Measurements from ENCODE around the gene ASCL5.
"Not testable (repeated sequence)": the region's sequence is repeated elsewhere in the genome, so short reads cannot be mapped to it uniquely, and the experiment has no call there.

ASCL5 gene

DNA sequence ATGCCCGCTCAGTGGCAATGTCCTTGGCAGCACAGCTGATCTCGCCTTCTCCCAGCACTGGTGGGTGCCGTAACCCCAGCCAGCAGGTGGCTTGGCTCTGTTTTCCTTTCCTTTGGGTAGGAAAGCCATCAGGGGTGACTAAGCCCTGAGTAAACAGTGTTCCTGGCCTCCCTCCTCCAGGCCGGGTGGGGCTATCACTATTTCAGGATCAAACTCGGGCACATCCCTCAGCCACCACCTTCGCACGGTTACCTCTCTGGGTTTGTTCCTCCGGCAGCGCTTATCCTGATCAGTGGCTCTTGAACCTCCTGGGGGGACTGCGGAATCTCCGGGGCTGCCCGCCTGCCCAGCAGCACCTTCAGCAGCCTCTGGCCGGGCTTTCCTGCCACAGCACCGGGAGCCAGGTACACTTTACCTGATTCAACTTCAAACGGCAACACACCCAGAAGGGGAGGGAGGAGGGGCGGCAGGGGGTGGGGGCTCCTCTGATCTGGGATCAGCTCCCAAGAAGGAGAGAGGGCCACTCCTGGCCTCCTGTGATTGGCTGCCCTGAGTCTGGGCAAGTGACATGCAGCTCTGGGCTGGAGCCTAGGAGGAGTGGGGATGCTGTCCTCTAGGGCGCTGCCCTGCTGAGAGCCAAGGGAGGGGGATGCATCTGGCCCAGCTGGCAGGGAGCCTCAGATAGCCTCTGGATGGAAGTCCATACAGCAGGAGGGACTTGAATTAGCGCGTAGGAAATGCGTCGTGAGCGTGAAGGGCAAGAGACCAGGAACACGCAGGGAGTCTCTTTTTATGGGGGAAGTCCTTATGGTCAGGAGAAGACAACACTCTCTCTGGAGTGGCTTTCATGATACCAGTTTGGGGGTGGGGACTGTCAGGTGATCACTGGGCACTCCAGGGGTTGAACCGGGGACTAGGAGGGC lies at the start of gene ASCL5:
Gene ASCL5 (minus strand): TSS at position 353 of the 923 bp plus-strand sequence. CDS start 11,812 bp downstream, outside the sequence.
- no peak for DNase-seq

- no peak for DNase-seq
Measured at GRCh38 chr1:201175820-201176500, 49.0 kb upstream of the ASCL5 start.

GRCh38 chr1:201173736-201174135 lies 46.8 kb upstream of the ASCL5 start:
- no peak for DNase-seq

DNA sequence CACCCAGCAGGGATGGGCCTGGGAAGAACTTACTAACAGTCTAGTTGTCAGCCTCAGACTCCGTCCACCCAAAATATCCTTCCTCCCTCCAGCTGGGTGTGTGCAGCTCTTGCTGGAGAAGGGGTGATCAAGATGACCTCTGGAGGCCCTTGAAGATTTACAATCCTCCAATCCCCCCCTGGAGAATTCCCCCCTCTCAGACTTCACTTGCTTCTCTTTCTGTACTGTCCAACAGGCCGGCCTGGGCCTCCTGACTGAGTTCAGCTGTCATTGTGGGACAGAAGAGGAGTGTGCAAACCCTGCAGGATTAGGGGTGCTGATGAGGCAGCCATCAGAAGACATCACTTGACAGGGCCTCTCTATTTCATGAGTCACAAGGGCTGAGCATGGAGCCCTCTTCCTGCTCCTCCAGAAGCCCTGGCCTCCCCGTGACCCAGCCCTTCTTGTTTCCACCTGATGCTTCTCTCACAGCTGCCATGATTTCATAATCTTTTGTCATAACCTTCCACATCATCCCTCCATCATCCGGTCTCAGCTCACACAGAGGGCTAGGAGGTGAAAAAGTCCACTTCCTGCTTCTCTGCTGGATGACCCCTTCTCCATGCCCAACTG lies 46.1 kb upstream of the ASCL5 start:
- DNase-seq = no peak

GRCh38 chr1:201172326-201172725 lies 45.3 kb upstream of the ASCL5 start:
- no peak for DNase-seq

DNA sequence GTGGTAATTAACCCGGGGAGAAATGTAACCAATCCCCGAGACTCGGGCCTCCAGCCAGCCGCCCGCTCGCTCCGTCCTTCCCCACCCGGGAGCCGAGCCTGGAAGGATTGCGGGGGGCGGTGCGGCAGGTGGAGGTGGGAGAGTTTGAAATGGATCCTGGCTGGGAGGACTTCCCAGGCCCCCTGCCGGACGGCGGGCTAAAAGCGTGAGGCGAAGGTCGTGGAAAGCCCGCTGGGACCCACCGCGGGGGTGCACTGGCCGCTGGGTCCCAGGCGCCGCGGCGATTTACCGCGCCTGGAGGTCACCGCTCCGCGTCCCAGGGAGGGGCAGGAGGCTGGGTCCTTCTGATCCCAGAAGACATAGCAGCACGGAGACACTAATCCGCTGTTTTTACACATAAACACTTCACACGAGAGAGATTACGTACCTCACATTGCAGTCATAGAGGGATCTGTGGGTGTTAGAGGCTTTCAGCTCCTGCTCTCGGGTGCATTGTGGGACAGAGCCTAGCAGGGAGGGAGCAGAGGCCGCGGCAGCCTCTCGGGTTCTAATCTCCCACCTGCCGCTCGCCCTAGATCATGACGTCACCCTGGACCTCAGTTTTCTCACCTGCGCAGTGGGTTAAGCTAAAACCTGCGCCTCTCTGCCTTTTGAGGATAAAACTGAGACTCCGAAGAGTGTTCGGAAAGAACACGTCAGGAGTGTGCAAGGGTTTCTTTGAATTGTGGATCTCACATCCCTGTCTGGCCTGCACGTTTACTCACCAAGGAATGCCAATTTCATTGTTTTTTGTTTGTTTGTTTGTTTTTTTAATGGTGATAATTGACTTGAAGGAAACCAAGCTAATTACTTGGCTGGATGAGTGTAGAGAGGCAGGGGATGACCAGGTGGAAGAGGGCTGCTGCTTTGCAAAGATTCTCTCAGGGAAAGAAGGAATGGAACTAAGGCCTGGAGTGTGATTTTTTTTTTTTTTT lies 44.4 kb upstream of the ASCL5 start:
- DNase-seq = no peak

DNA sequence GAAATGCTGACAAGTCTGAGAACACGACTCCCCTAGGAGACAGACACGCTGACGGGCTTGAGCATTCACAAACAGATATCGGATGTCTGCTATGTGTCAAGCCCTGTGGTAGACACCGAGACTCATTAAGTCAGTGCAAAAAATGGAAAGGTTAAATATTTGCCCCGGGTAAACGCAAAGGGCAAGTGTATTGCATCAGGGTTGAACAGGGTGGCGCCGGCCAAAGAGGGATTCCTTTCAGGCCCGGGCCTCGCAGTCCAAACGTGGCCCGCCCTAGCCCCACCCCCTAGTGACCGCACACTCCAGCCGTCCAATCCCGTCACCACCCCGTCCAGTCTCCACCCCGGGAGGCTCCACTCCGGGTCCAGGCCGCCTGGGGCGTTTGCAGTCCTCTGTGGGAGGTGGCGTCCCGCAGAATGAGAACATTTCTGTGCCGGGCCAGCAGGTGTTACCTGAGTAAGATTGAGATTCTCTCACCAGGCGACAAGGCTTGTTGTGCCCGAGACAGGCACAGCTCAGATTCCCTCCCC lies 43.6 kb upstream of the ASCL5 start:
- peak; percentile 71 for DNase-seq

DNA sequence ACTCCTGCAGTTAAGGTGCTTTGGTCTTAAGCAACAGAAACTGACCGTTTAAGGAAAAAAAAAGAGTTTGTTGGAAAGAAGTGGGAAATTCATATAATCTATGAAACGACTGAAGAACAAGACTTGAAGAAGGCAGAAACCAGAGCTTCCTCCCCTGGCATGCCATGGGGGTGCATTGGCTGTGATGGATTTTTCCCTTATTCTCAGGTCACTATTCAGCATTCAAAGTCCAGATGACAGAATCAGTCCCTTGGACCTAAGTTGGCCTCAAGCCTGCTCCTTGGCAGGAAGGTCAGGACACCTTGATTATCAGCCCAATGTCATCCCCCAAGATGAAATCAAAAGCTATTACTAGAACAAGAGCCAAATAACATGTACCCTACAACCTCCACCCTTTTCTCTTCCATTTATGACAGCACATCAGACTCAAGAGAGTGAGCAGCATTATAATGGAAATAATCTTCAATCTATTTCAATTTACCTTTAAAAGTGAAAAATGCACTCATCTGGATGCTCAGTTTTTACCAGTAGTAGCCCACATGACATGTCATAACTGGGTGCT lies 43.1 kb upstream of the ASCL5 start:
- DNase-seq = no peak

- no peak for DNase-seq
Measured at GRCh38 chr1:201169203-201169602, 42.2 kb upstream of the ASCL5 start.

GRCh38 chr1:201167041-201167991 lies 40.3 kb upstream of the ASCL5 start:
- DNase-seq = no peak

- no peak for DNase-seq
Measured at GRCh38 chr1:201164645-201165044, 37.7 kb upstream of the ASCL5 start.

DNA sequence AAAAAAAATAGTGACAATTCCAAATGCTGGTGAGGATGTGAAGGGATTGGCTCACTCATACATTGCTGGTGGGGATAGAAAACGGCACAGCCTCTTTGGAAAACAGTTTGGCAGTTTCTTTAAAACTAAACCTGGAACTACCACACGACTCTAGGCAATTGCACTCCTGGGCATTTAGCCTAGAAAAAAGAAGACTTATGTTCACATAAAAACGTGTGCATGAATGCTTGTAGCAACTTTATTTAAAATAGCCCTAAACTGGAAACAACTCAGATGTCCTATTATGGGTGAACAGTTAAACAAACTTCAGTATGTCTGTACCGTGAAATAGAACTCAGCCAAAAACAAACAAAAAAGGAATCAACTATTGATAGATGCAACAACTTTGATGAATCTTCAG lies 36.7 kb upstream of the ASCL5 start:
- DNase-seq = no peak

DNA sequence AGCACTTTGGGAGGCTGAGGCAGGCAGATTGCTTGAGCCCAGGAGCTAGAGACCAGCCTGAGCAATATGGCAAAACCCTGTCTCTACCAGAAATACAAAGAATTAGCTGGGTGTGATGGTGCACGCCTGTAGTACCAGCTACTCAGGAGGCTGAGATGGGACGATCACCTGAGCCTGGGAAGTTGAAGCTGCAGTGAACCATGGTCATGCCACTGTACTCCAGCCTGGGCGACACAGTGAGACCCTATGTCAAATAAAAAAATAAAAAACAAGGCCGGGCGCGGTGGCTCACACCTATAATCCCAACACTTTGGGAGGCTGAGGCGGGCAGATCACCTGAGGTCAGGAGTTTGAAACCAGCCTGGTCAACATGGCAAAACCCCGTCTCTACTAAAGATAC lies 36.1 kb upstream of the ASCL5 start:
- DNase-seq = not testable (repeated sequence)

- no peak for DNase-seq
Measured at GRCh38 chr1:201157949-201158348, 31.0 kb upstream of the ASCL5 start.

DNA sequence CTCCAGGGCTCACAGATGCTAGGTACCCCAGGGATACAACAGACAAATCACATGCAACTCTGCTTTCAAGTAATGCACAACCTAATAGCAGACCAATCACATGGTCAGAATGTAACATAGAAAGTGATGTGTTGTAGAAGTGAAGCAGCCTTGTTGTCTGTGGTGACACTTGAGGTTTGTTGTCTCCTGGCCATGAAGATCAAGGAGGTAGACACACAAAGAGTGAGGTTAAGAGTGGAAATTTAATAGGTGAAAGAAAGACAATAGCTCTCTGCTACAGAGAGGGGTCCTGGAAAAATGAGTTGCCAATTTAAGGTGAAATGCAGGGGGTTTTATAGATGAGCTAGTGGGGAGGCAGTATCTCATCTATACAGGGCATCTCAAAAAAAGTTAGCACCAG lies 29.8 kb upstream of the ASCL5 start:
- DNase-seq = no peak

GRCh38 chr1:201156346-201156745 lies 29.4 kb upstream of the ASCL5 start:
- DNase-seq = no peak

DNA sequence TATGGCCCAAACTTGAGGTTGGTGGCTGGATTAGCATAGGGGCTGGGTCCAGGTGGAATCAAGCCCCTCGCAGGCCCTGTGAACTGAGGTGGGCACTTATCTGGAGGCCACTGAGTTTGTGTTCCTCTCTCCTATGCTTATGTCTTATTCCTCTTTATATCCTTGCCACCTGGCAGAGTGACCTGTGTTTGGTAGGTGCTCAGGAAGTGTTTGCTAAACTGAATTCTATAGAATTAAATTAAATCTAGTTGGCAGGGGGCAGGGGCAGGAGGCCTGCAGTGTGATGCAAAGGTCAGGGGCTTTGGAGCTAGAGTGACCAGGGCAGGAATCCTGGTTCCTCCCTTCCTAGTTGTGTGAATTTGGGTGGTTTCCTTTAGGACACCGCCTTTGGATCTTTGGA lies 28.4 kb upstream of the ASCL5 start:
- no peak for DNase-seq

DNA sequence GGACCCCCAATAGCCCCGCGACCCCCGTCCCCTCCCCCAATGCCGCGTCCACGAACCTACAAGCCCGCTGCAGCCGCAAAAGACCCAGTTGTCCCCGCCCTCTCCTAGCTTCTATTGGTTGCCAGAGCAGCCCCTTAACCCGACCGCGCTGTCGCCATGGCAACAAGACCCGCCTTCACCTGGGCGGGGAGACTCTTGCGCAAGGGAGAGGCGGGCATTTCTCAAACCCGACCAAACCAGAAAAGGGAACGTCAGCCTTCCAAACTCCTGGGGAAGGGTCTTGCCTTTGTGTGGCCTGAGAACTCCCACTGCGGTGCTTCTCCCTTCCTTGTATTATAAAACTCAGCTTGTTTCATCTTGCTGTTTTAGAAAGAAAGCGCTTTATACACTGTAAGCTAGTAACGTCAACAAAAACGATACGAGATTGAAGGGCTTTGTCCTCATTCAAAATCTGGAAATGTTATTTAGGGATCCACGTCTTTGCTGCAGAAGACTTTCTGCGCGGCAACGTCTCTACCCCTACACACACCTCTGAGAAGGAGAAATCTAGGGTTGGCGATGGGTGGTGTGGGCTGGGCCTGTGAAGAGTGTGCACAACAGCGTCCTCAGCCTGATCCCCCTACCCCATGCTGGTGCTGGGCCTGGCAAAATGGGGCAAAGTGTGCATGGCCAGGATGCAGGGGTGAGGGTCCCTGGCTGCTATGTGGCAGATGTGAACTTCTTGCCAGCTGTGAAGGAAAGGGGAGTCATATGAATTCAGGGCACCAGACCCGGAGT lies 27.6 kb upstream of the ASCL5 start, which contains the start of gene TMEM9:
Gene TMEM9 (minus strand): TSS at position 86 of the 777 bp plus-strand sequence. CDS start 551 bp downstream, outside the sequence.
- DNase-seq = peak; percentile 86

Data from DMS 273 treated with DMSO at 0.1 percent for 48 hours (cell line).